Immature natural killer cell (primary cell): ENCODE results near the gene HECW1. TPM values are rescaled to one million over a fixed set of nuclear protein-coding genes. Genes with fewer than 3 reads are reported as not detected.
"Not testable (repeated sequence)": the region's sequence is repeated elsewhere in the genome, so short reads cannot be mapped to it uniquely, and the experiment has no call there.

ENCODE experiments used
- DNase-seq, 3 donors: peaks; one replicate each; pipeline ENCODE4 v3.0.0; 2022; ENCODE audit warnings: mixed read lengths in 1 of 3
- H3K27ac Mint-ChIP-seq, 6 donors: one replicate each; pipeline ENCODE4 v1.8.0; 2020; ENCODE audit warnings: mixed read lengths in 6 of 6, mild to moderate bottlenecking in 5 of 6, inconsistent platforms in 4 of 6, moderate library complexity in 3 of 6
- H3K27me3 Mint-ChIP-seq, 3 donors: one replicate each; pipeline ENCODE4 v1.8.0; 2020 to 2021; ENCODE audit warnings: low read depth in 3 of 3, mild to moderate bottlenecking in 3 of 3, mixed read lengths in 3 of 3, moderate library complexity in 3 of 3, inconsistent platforms in 1 of 3
- H3K36me3 Mint-ChIP-seq, 3 donors: one replicate each; pipeline ENCODE4 v1.8.0; 2020; ENCODE audit warnings: mixed read lengths in 3 of 3, inconsistent platforms in 2 of 3, mild to moderate bottlenecking in 2 of 3
- H3K4me1 Mint-ChIP-seq, 2 donors: one replicate each; pipeline ENCODE4 v1.8.0; 2020; ENCODE audit warnings: inconsistent platforms in 2 of 2, mild to moderate bottlenecking in 2 of 2, mixed read lengths in 2 of 2, moderate library complexity in 1 of 2
- H3K4me3 Mint-ChIP-seq, 5 donors: one replicate each; pipeline ENCODE4 v1.8.0; 2020; ENCODE audit warnings: mild to moderate bottlenecking in 5 of 5, mixed read lengths in 5 of 5, inconsistent platforms in 3 of 5, moderate library complexity in 3 of 5
- H3K9me3 Mint-ChIP-seq, 6 donors: one replicate each; pipeline ENCODE4 v1.8.0; 2020; ENCODE audit warnings: mild to moderate bottlenecking in 6 of 6, mixed read lengths in 6 of 6, inconsistent platforms in 4 of 6, moderate library complexity in 3 of 6
- polyA plus RNA-seq, 3 donors: library from polyadenylated mRNA; unstranded; fragments of 300-500 nt; fragmentation: Illumina TruSeq; gene quantifications; one replicate each; pipeline ENCODE4 v1.2.3, GENCODE V29; 2021

The HECW1 gene
- polyA plus RNA-seq, 3 donors from 2014 or later = not detected

GRCh38 chr7:43341132-43341531, 228.7 kb downstream of the HECW1 start:
- H3K4me1 Mint-ChIP-seq = no peaks in the 10 kb centered on the region
- DNase-seq = no peak
- H3K4me3 Mint-ChIP-seq = no peak overlapping the region
- peaks cover 0 to 2% (median 0%) of the 10 kb centered on the region in 6 donors for H3K9me3 Mint-ChIP-seq
- peaks cover 3 to 15% (median 4%) of the 10 kb centered on the region in 3 donors for H3K27me3 Mint-ChIP-seq
- no peaks in the 10 kb centered on the region for H3K36me3 Mint-ChIP-seq
- no peak overlapping the region for H3K27ac Mint-ChIP-seq

- not testable (repeated sequence) for H3K4me3 Mint-ChIP-seq, H3K27ac Mint-ChIP-seq, H3K9me3 Mint-ChIP-seq, H3K36me3 Mint-ChIP-seq, H3K4me1 Mint-ChIP-seq, DNase-seq
- peaks cover 2 to 22% (median 4%) of the 10 kb centered on the region in 3 donors for H3K27me3 Mint-ChIP-seq
Measured at GRCh38 chr7:43343417-43343816, 231.0 kb downstream of the HECW1 start.

GRCh38 chr7:43345696-43346095, 233.2 kb downstream of the HECW1 start:
- not testable (repeated sequence) for H3K27ac Mint-ChIP-seq, H3K4me3 Mint-ChIP-seq, H3K36me3 Mint-ChIP-seq, DNase-seq, H3K9me3 Mint-ChIP-seq, H3K4me1 Mint-ChIP-seq
- peaks cover 5 to 24% (median 8%) of the 10 kb centered on the region in 3 donors for H3K27me3 Mint-ChIP-seq

- Mint-ChIP-seq H3K27me3 (peaks cover 7 to 21% (median 9%) of the 10 kb centered on the region in 3 donors), H3K4me1 (no peaks in the 10 kb centered on the region), H3K27ac (no peak overlapping the region), H3K36me3 (no peaks in the 10 kb centered on the region), H3K9me3 (peaks cover 0 to 6% (median under 1%) of the 10 kb centered on the region in 6 donors), H3K4me3 (no peak overlapping the region)
- DNase-seq = no peak
Measured at GRCh38 chr7:43351683-43352082, 239.2 kb downstream of the HECW1 start.

- no peaks in the 10 kb centered on the region for H3K36me3 Mint-ChIP-seq
- no peaks in the 10 kb centered on the region for H3K4me1 Mint-ChIP-seq
- H3K9me3 Mint-ChIP-seq = peaks cover 0 to 6% (median under 1%) of the 10 kb centered on the region in 6 donors
- no peak for DNase-seq
- H3K27ac Mint-ChIP-seq = no peak overlapping the region
- H3K27me3 Mint-ChIP-seq = peaks cover 5 to 21% (median 9%) of the 10 kb centered on the region in 3 donors
- H3K4me3 Mint-ChIP-seq = no peak overlapping the region
Measured at GRCh38 chr7:43353902-43354301, 241.5 kb downstream of the HECW1 start.

GRCh38 chr7:43362652-43363034, 250.2 kb downstream of the HECW1 start:
- Mint-ChIP-seq H3K27ac (no peak overlapping the region), H3K4me1 (no peaks in the 10 kb centered on the region), H3K36me3 (no peaks in the 10 kb centered on the region), H3K4me3 (no peak overlapping the region), H3K9me3 (no peaks in the 10 kb centered on the region), H3K27me3 (peaks cover 0 to 2% (median 2%) of the 10 kb centered on the region in 3 donors)
- DNase-seq = no peak

- H3K27me3 Mint-ChIP-seq = peaks cover 0 to 2% (median 2%) of the 10 kb centered on the region in 3 donors
Measured at GRCh38 chr7:43363035-43363791, 250.8 kb downstream of the HECW1 start.

GRCh38 chr7:43364391-43364790, 251.9 kb downstream of the HECW1 start:
- H3K27me3 Mint-ChIP-seq = peaks cover 0 to 2% (median 0%) of the 10 kb centered on the region in 3 donors
- no peaks in the 10 kb centered on the region for H3K9me3 Mint-ChIP-seq
- H3K27ac Mint-ChIP-seq = no peak overlapping the region
- no peak for DNase-seq
- no peaks in the 10 kb centered on the region for H3K4me1 Mint-ChIP-seq
- H3K4me3 Mint-ChIP-seq = no peak overlapping the region
- no peaks in the 10 kb centered on the region for H3K36me3 Mint-ChIP-seq

More at GRCh38 chr7:43363035-43363791, 250.8 kb downstream of the HECW1 start:
- Mint-ChIP-seq H3K27ac (no peak overlapping the region), H3K4me1 (no peaks in the 10 kb centered on the region), H3K4me3 (no peak overlapping the region), H3K9me3 (no peaks in the 10 kb centered on the region), H3K36me3 (no peaks in the 10 kb centered on the region)
- no peak for DNase-seq

GRCh38 chr7:43372676-43373355, 260.4 kb downstream of the HECW1 start:
- H3K4me3 Mint-ChIP-seq = no peak overlapping the region

GRCh38 chr7:43377196-43377960, 264.9 kb downstream of the HECW1 start:
- H3K27me3 Mint-ChIP-seq = peaks cover 6 to 8% (median 8%) of the 10 kb centered on the region in 3 donors
- H3K4me3 Mint-ChIP-seq = no peak overlapping the region
- H3K27ac Mint-ChIP-seq = no peak overlapping the region
- peaks cover 0 to 2% (median 0%) of the 10 kb centered on the region in 6 donors for H3K9me3 Mint-ChIP-seq
- no peak for DNase-seq
- no peaks in the 10 kb centered on the region for H3K36me3 Mint-ChIP-seq
- H3K4me1 Mint-ChIP-seq = no peaks in the 10 kb centered on the region

More at GRCh38 chr7:43372676-43373355, 260.4 kb downstream of the HECW1 start:
- Mint-ChIP-seq H3K9me3 (no peaks in the 10 kb centered on the region), H3K36me3 (no peaks in the 10 kb centered on the region), H3K27ac (no peak overlapping the region), H3K4me1 (no peaks in the 10 kb centered on the region), H3K27me3 (peaks cover 4 to 8% (median 8%) of the 10 kb centered on the region in 3 donors)
- no peak for DNase-seq

GRCh38 chr7:43379210-43379609, 266.8 kb downstream of the HECW1 start:
- no peaks in the 10 kb centered on the region for H3K36me3 Mint-ChIP-seq
- H3K9me3 Mint-ChIP-seq = peaks cover 0 to 2% (median 0%) of the 10 kb centered on the region in 6 donors
- DNase-seq = no peak
- peaks cover under 1 to 9% (median 2%) of the 10 kb centered on the region in 3 donors for H3K27me3 Mint-ChIP-seq
- H3K4me1 Mint-ChIP-seq = no peaks in the 10 kb centered on the region
- H3K4me3 Mint-ChIP-seq = no peak overlapping the region
- H3K27ac Mint-ChIP-seq = no peak overlapping the region

- Mint-ChIP-seq H3K9me3 (no peaks in the 10 kb centered on the region), H3K27ac (no peak overlapping the region), H3K36me3 (no peaks in the 10 kb centered on the region), H3K27me3 (peaks cover 5 to 8% (median 8%) of the 10 kb centered on the region in 3 donors), H3K4me3 (no peak overlapping the region), H3K4me1 (no peaks in the 10 kb centered on the region)
- no peak for DNase-seq
Measured at GRCh38 chr7:43384616-43385308, 272.3 kb downstream of the HECW1 start.

- Mint-ChIP-seq H3K27ac (no peak overlapping the region), H3K9me3 (no peaks in the 10 kb centered on the region), H3K36me3 (no peaks in the 10 kb centered on the region), H3K4me3 (no peak overlapping the region), H3K4me1 (no peaks in the 10 kb centered on the region), H3K27me3 (peaks cover 5 to 8% (median 8%) of the 10 kb centered on the region in 3 donors)
- DNase-seq = no peak
Measured at GRCh38 chr7:43385309-43385680, 272.8 kb downstream of the HECW1 start.
